H1 (cell line): ENCODE results near the gene PLCB1. TPM values are rescaled to one million over a fixed set of nuclear protein-coding genes. Genes with fewer than 3 reads are reported as not detected.

ENCODE experiments used
- BACH1 ChIP-seq: IDR thresholded peaks from 2 replicates; pipeline ENCODE4 v1.6.1; 2012; ENCODE audit warnings: low read length, improper control_type of control experiment
- SIX5 ChIP-seq: IDR thresholded peaks from 2 replicates; pipeline ENCODE4 v1.6.1; 2011; ENCODE audit warnings: mild to moderate bottlenecking, low read depth, low read length
- YY1 ChIP-seq: IDR thresholded peaks from 2 replicates; pipeline ENCODE4 v1.6.1; 2011; ENCODE audit warnings: low read depth, mild to moderate bottlenecking, low read length
- polyA plus RNA-seq, 7 experiments: library from polyadenylated mRNA; depleted of rRNA in 3 of 7; stranded (reverse) in 5 of 7; unstranded in 2 of 7; fragments of >200 nt in 5 of 7; fragments of 200-250 nt in 2 of 7; gene quantifications; 1 replicate in 5 of 7; 2 replicates in 1 of 7; 4 replicates in 1 of 7; pipeline versions ENCODE4 v1.2.1 to v1.2.3, GENCODE V29; 2011 to 2013; ENCODE audit warnings: missing spikeins in 2 of 7, mixed read lengths in 2 of 7
- total RNA-seq: library from RNA; stranded (reverse); fragmentation: NEBNext Ultra II Directional; extraction: Animal tissue kit (Norgen Biotek cat#: 25700); gene quantifications from 2 replicates; pipeline ENCODE4 v1.2.1, GENCODE V29; 2021

Gene PLCB1
- total and polyA plus RNA-seq, 2 of the 8 experiments (the other 6 are each of a cell fraction or from before 2014, with no cell fraction given), result 2.6 to 9.1 TPM

DNA sequence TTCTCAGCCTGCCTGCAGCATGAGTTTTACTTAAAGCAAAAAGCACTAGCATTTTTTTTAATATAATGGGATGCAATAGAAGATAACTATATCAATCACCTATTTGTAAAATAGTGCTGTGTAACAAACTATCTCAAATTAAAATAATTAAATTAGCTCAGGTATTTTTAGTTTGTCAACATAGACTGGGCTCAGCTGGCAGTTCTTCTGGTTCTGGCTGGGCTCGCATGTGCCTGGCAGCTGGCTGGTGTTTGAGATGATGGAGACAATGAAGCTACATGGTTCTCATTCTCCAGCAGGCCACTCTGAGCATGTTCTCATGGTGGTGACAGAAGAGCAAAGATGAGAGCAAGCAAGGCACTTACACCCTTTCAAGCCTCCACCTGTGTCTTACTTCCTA is 181.0 kb downstream of the PLCB1 start (continued):
- TF ChIP-seq BACH1 (no peak), YY1 (no peak), SIX5 (no peak)
